Keratinocyte (primary cell): ENCODE data around the gene GPR37. TPM values are rescaled to one million over a fixed set of nuclear protein-coding genes. Genes with fewer than 3 reads are reported as not detected.

Experiments
- DNase-seq: peaks from one replicate; pipeline ENCODE4 v3.0.0-alpha.2; 2011; ENCODE audit warnings: low read depth, missing footprints, low spot score
- FAIRE-seq: peaks from 2 replicates; lab custom pipeline; 2011; peaks lifted over from hg19 to GRCh38; lab: Jason Lieb, UNC
- H2AFZ ChIP-seq: 2 replicates; pipeline ENCODE4 v1.6.0; 2012; ENCODE audit warnings: low read length, control low read depth, inconsistent platforms; ENCODE audit not compliant: control insufficient read depth
- H3K27ac ChIP-seq: 2 replicates; pipeline ENCODE4 v1.5.1; 2011; ENCODE audit warnings: low read length; ENCODE audit not compliant: control insufficient read depth, insufficient read depth
- H3K27me3 ChIP-seq: 3 replicates; pipeline ENCODE4 v1.6.0; 2011; ENCODE audit warnings: low read length; ENCODE audit not compliant: control insufficient read depth, insufficient read depth; ENCODE audit errors: extremely low read depth
- H3K36me3 ChIP-seq, 2 experiments: 2 replicates in 1 of 2; 3 replicates in 1 of 2; pipeline ENCODE4 v1.5.1; 2011; ENCODE audit warnings: low read length in 2 of 2, mild to moderate bottlenecking in 1 of 2; ENCODE audit not compliant: control insufficient read depth in 2 of 2, insufficient read depth in 2 of 2; ENCODE audit errors: extremely low read depth in 1 of 2
- H3K4me1 ChIP-seq: 3 replicates; pipeline ENCODE4 v1.5.1; 2011; ENCODE audit warnings: low read length; ENCODE audit not compliant: control insufficient read depth, insufficient read depth; ENCODE audit errors: extremely low read depth
- H3K4me2 ChIP-seq: 3 replicates; pipeline ENCODE4 v1.6.0; 2011; ENCODE audit warnings: low read depth, low read length; ENCODE audit not compliant: control insufficient read depth, insufficient read depth; ENCODE audit errors: extremely low read depth
- H3K4me3 ChIP-seq, 3 experiments: fragments of 200-600 bp in 1 of 3; sonication (generic) in 1 of 3; 2 replicates in 2 of 3; 3 replicates in 1 of 3; pipeline ENCODE4 v1.5.1; 2011 to 2016; ENCODE audit warnings: low read length in 3 of 3, mild to moderate bottlenecking in 3 of 3, control low read depth in 2 of 3, inconsistent platforms in 1 of 3, low read depth in 1 of 3, mixed read lengths in 1 of 3, mixed run types in 1 of 3, moderate library complexity in 1 of 3; ENCODE audit not compliant: control insufficient read depth in 2 of 3, insufficient read depth in 2 of 3; ENCODE audit errors: extremely low read depth in 1 of 3
- H3K79me2 ChIP-seq: 2 replicates; pipeline ENCODE4 v1.6.0; 2012; ENCODE audit warnings: low read length; ENCODE audit not compliant: control insufficient read depth, insufficient read depth
- H3K9ac ChIP-seq: 3 replicates; pipeline ENCODE4 v1.6.0; 2011; ENCODE audit warnings: low read length; ENCODE audit not compliant: control insufficient read depth, insufficient read depth; ENCODE audit errors: extremely low read depth
- H3K9me1 ChIP-seq: 3 replicates; pipeline ENCODE4 v1.6.0; 2011; ENCODE audit warnings: low read length; ENCODE audit not compliant: control insufficient read depth, insufficient read depth; ENCODE audit errors: extremely low read depth
- H3K9me3 ChIP-seq: 2 replicates; pipeline ENCODE4 v1.5.1; 2012; ENCODE audit warnings: low read depth, low read length; ENCODE audit not compliant: control insufficient read depth
- H4K20me1 ChIP-seq: 3 replicates; pipeline ENCODE4 v1.6.0; 2011; ENCODE audit warnings: low read length; ENCODE audit not compliant: control insufficient read depth, insufficient read depth; ENCODE audit errors: extremely low read depth
- EZH2 ChIP-seq: IDR thresholded peaks from one replicate; pipeline ENCODE4 v1.6.1; 2012; ENCODE audit warnings: inconsistent platforms, mild to moderate bottlenecking, low read length, moderate library complexity
- dilution Hi-C: fragments of 300-500 bp; cut with MboI; formaldehyde crosslinking; loops from one replicate; pipeline ENCODE4 v1.7.0; 2020; ENCODE audit warnings: low sequenced_read_pairs; ENCODE audit not compliant: extremely low pct_ligation_motif_present
- polyA plus RNA-seq, 5 experiments: library from polyadenylated mRNA; depleted of rRNA in 3 of 5; stranded (reverse) in 3 of 5; stranded (forward) in 1 of 5; unstranded in 1 of 5; fragments of >200 nt; gene quantifications; 1 replicate in 1 of 5; 2 replicates in 3 of 5; 3 replicates in 1 of 5; pipeline versions ENCODE4 v1.2.1 to v1.2.3, GENCODE V29; 2011 to 2012; ENCODE audit warnings: missing spikeins in 2 of 5, low read depth in 1 of 5, low replicate concordance in 1 of 5
- TF ChIP-seq, protein P1 (sequence below), 3 experiments: IDR thresholded peaks in 1 of 3; conservative IDR thresholded peaks in 1 of 3; optimal IDR thresholded peaks in 1 of 3; 2 replicates in 2 of 3; 3 replicates in 1 of 3; pipeline versions ENCODE3 to v1.5.1; 2011; ENCODE audit warnings: low read length in 3 of 3, mild to moderate bottlenecking in 3 of 3, moderate library complexity in 2 of 3, control low read depth in 1 of 3, inconsistent platforms in 1 of 3; ENCODE audit not compliant: insufficient read depth in 2 of 3; ENCODE audit errors: extremely low read depth in 1 of 3

GPR37 gene
- polyA plus RNA-seq, 1 donor (not counting 4 experiments of a cell fraction or from before 2014, with no cell fraction given): 0.58 TPM

- DNase-seq (no peak), FAIRE-seq (peak; percentile 52)
- TF ChIP-seq EZH2: no peak
- TF ChIP-seq, protein P1, sequence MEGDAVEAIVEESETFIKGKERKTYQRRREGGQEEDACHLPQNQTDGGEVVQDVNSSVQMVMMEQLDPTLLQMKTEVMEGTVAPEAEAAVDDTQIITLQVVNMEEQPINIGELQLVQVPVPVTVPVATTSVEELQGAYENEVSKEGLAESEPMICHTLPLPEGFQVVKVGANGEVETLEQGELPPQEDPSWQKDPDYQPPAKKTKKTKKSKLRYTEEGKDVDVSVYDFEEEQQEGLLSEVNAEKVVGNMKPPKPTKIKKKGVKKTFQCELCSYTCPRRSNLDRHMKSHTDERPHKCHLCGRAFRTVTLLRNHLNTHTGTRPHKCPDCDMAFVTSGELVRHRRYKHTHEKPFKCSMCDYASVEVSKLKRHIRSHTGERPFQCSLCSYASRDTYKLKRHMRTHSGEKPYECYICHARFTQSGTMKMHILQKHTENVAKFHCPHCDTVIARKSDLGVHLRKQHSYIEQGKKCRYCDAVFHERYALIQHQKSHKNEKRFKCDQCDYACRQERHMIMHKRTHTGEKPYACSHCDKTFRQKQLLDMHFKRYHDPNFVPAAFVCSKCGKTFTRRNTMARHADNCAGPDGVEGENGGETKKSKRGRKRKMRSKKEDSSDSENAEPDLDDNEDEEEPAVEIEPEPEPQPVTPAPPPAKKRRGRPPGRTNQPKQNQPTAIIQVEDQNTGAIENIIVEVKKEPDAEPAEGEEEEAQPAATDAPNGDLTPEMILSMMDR (optimal IDR thresholded peaks at IDR 0.05 in 1 of 3, IDR thresholded peaks at IDR 0.05 in 1 of 3, conservative IDR thresholded peaks at IDR 0.05 in 1 of 3; ENCODE audit: extremely low read depth in 1 of 3, insufficient read depth in 2 of 3, low read length in 3 of 3): no peak
- Histone ChIP-seq H3K79me2 (no peaks in the 10 kb centered on the region), H3K27me3 (no peaks in the 10 kb centered on the region), H3K4me2 (peak overlapping the region; percentile 4), H3K36me3 (no peaks in the 10 kb centered on the region), H3K9me1 (no peaks in the 10 kb centered on the region), H3K4me1 (peaks cover 6% of the 10 kb centered on the region), H2AFZ (no peak overlapping the region), H3K9me3 (no peaks in the 10 kb centered on the region), H3K4me3 (no peak overlapping the region), H3K27ac (no peak overlapping the region), H3K9ac (no peak overlapping the region), H4K20me1 (no peaks in the 10 kb centered on the region)
- dilution Hi-C loops: no loop called here
Observed at GRCh38 chr7:124720195-124720594, 45.4 kb downstream of the GPR37 start.

GRCh38 chr7:124718032-124718766 lies 47.4 kb downstream of the GPR37 start:
- Histone ChIP-seq H3K36me3 (no peaks in the 10 kb centered on the region), H4K20me1 (no peaks in the 10 kb centered on the region), H3K79me2 (no peaks in the 10 kb centered on the region), H3K4me1 (peaks cover 6% of the 10 kb centered on the region), H3K9me1 (no peaks in the 10 kb centered on the region), H3K9ac (no peak overlapping the region), H3K27me3 (no peaks in the 10 kb centered on the region), H3K9me3 (no peaks in the 10 kb centered on the region), H3K4me3 (no peak overlapping the region), H3K4me2 (no peak overlapping the region), H2AFZ (no peak overlapping the region), H3K27ac (no peak overlapping the region)
- dilution Hi-C loops: no loop called here
- DNase-seq (no peak), FAIRE-seq (no peak)
- no peak for TF ChIP-seq EZH2
- TF ChIP-seq, protein P1 (optimal IDR thresholded peaks at IDR 0.05 in 1 of 3, IDR thresholded peaks at IDR 0.05 in 1 of 3, conservative IDR thresholded peaks at IDR 0.05 in 1 of 3; ENCODE audit: extremely low read depth in 1 of 3, insufficient read depth in 2 of 3, low read length in 3 of 3): no peak
